SK-N-SH (cell line): ENCODE data around the gene PPP1R3D. TPM values are rescaled to one million over a fixed set of nuclear protein-coding genes. Genes with fewer than 3 reads are reported as not detected.
A peak's percentile ranks its signal among the peaks of the same experiment; 100 is the strongest.

ENCODE experiments used
- CTCF ChIA-PET: fragments of 300-600, 350-600 bp; formaldehyde crosslinking; extraction: SDS; loops from one replicate; lab custom pipeline; 2021; lab: Yijun Ruan, JAX
- POLR2A ChIA-PET: fragments of 350-600 bp; sonication (Branson Sonifier 250); formaldehyde crosslinking; extraction: SDS; loops from one replicate; lab custom pipeline; 2020; ENCODE audit warnings: antibody characterized with exemption, inconsistent platforms; lab: Yijun Ruan, JAX
- DNase-seq: peaks from one replicate; pipeline ENCODE4 v3.0.0; 2012
- H2AFZ ChIP-seq: fragments of 200-600 bp; sonication (generic); 2 replicates; pipeline ENCODE4 v1.8.1; 2016; ENCODE audit warnings: antibody characterized with exemption, mild to moderate bottlenecking, low read depth
- H3F3A ChIP-seq: fragments of 200-600 bp; sonication (generic); replicated peaks from 2 replicates; pipeline ENCODE3; 2016; ENCODE audit warnings: antibody characterized with exemption, mild to moderate bottlenecking; ENCODE audit not compliant: insufficient read depth
- H3K27ac ChIP-seq, 2 experiments: fragments of 200-500 bp in 1 of 2; fragments of 200-600 bp in 1 of 2; sonication (Bioruptor generic) in 1 of 2; sonication (generic), shearing (Covaris generic) in 1 of 2; 2 replicates each; pipeline versions ENCODE4 v1.5.1 to v1.6.1; 2014 to 2016; ENCODE audit warnings: low read depth in 2 of 2, inconsistent platforms in 1 of 2, low read length in 1 of 2, mild to moderate bottlenecking in 1 of 2, mixed read lengths in 1 of 2
- H3K27me3 ChIP-seq: fragments of 200-600 bp; sonication (generic), shearing (Covaris generic); 2 replicates; pipeline ENCODE4 v1.6.1; 2016; ENCODE audit warnings: mixed run types; ENCODE audit not compliant: insufficient read depth
- H3K36me3 ChIP-seq, 2 experiments: fragments of 200-500 bp in 1 of 2; fragments of 200-600 bp in 1 of 2; sonication (Bioruptor generic) in 1 of 2; sonication (generic) in 1 of 2; replicated peaks in 1 of 2; 2 replicates each; pipeline versions ENCODE3 to v1.5.1; 2014 to 2016; ENCODE audit warnings: low read length in 1 of 2, mild to moderate bottlenecking in 1 of 2; ENCODE audit not compliant: insufficient read depth in 2 of 2, control insufficient read depth in 1 of 2
- H3K4me1 ChIP-seq, 2 experiments: fragments of 200-500 bp in 1 of 2; fragments of 200-600 bp in 1 of 2; sonication (Bioruptor generic) in 1 of 2; sonication (generic), shearing (Covaris generic) in 1 of 2; 2 replicates each; pipeline versions ENCODE4 v1.5.1 to v1.6.1; 2014 to 2016; ENCODE audit warnings: low read depth in 1 of 2, low read length in 1 of 2, mixed run types in 1 of 2; ENCODE audit not compliant: insufficient read depth in 2 of 2, control insufficient read depth in 1 of 2
- H3K4me2 ChIP-seq: fragments of 200-600 bp; sonication (generic), shearing (Covaris generic); 2 replicates; pipeline ENCODE4 v1.6.1; 2017; ENCODE audit warnings: mixed run types
- H3K4me3 ChIP-seq, 2 experiments: fragments of 200-500 bp in 1 of 2; fragments of 200-600 bp in 1 of 2; sonication (Bioruptor generic) in 1 of 2; sonication (generic), shearing (Covaris generic) in 1 of 2; 2 replicates each; pipeline versions ENCODE4 v1.5.1 to v1.8.1; 2014 to 2016; ENCODE audit warnings: low read depth in 2 of 2, inconsistent platforms in 1 of 2, low read length in 1 of 2, mild to moderate bottlenecking in 1 of 2, mixed read lengths in 1 of 2, moderate library complexity in 1 of 2
- H3K79me2 ChIP-seq: fragments of 200-600 bp; sonication (generic); 2 replicates; pipeline ENCODE4 v1.8.1; 2017; ENCODE audit warnings: mild to moderate bottlenecking; ENCODE audit not compliant: insufficient read depth
- H3K9ac ChIP-seq: fragments of 200-600 bp; sonication (generic); 2 replicates; pipeline ENCODE4 v1.6.1; 2017; ENCODE audit warnings: mixed run types
- H3K9me2 ChIP-seq: fragments of 200-600 bp; sonication (generic); 2 replicates; pipeline ENCODE4 v1.6.1; 2017; ENCODE audit warnings: mixed run types
- H3K9me3 ChIP-seq: fragments of 200-600 bp; sonication (generic); 2 replicates; pipeline ENCODE4 v1.6.1; 2017; ENCODE audit warnings: mixed run types, mild to moderate bottlenecking, moderate library complexity
- H4K20me1 ChIP-seq: fragments of 200-600 bp; sonication (generic); 2 replicates; pipeline ENCODE4 v1.6.1; 2017; ENCODE audit warnings: mild to moderate bottlenecking, mixed run types; ENCODE audit not compliant: insufficient read depth
- CHD2 ChIP-seq: fragments of 150-350 bp; IDR thresholded peaks from 2 replicates; pipeline ENCODE4 v1.6.1; 2018; ENCODE audit warnings: low read length; ENCODE audit not compliant: partially characterized antibody
- CTCF ChIP-seq: fragments of 200-600 bp; sonication (generic); IDR thresholded peaks from 2 replicates; pipeline ENCODE4 v1.6.1; 2017; ENCODE audit warnings: antibody characterized with exemption, mild to moderate bottlenecking, moderate library complexity
- ELF1 ChIP-seq: IDR thresholded peaks from 2 replicates; pipeline ENCODE4 v1.4.0; 2012
- EP300 ChIP-seq, 2 experiments: IDR thresholded peaks; 2 replicates each; pipeline versions ENCODE4 v1.4.0 to v1.6.1; 2012; ENCODE audit warnings: borderline replicate concordance in 1 of 2, low read depth in 1 of 2, low read length in 1 of 2
- EZH2phosphoT487 ChIP-seq: fragments of 200-600 bp; sonication (generic); IDR thresholded peaks from 2 replicates; pipeline ENCODE4 v1.6.1; 2017; ENCODE audit warnings: low read depth, mixed run types, mild to moderate bottlenecking, antibody characterized with exemption, moderate library complexity, borderline replicate concordance
- GABPA ChIP-seq: IDR thresholded peaks from 2 replicates; pipeline ENCODE4 v1.4.0; 2012; ENCODE audit warnings: low read depth, mild to moderate bottlenecking
- NFIC ChIP-seq: IDR thresholded peaks from 2 replicates; pipeline ENCODE4 v1.4.0; 2012; ENCODE audit warnings: borderline replicate concordance
- NRF1 ChIP-seq: IDR thresholded peaks from 2 replicates; pipeline ENCODE4 v1.6.1; 2012; ENCODE audit warnings: low read depth, mild to moderate bottlenecking, low read length
- RAD21 ChIP-seq: IDR thresholded peaks from 2 replicates; pipeline ENCODE4 v1.6.1; 2012; ENCODE audit warnings: mild to moderate bottlenecking, low read length
- REST ChIP-seq: IDR thresholded peaks from 2 replicates; pipeline ENCODE4 v1.6.1; 2012; ENCODE audit warnings: mild to moderate bottlenecking, low read depth, low read length, moderate library complexity
- RFX5 ChIP-seq: IDR thresholded peaks from 2 replicates; pipeline ENCODE4 v1.6.1; 2012; ENCODE audit warnings: mild to moderate bottlenecking, improper control_type of control experiment, low read length
- RXRA ChIP-seq: IDR thresholded peaks from 2 replicates; pipeline ENCODE4 v1.4.0; 2012; ENCODE audit warnings: low read depth, mild to moderate bottlenecking, borderline replicate concordance
- SIN3A ChIP-seq: IDR thresholded peaks from 2 replicates; pipeline ENCODE4 v1.6.1; 2012; ENCODE audit warnings: low read depth, mild to moderate bottlenecking, low read length, moderate library complexity, borderline replicate concordance
- TCF12 ChIP-seq: IDR thresholded peaks from 2 replicates; pipeline ENCODE4 v1.4.0; 2012
- YY1 ChIP-seq: IDR thresholded peaks from 2 replicates; pipeline ENCODE4 v1.4.0; 2012; ENCODE audit warnings: low read depth, mild to moderate bottlenecking
- WGBS: methylation state at CpG from one replicate; pipeline ENCODE4 v1.1.6; 2017; ENCODE audit warnings: low lambda C conversion rate; 5-methylcytosine and 5-hydroxymethylcytosine counted together
- polyA plus RNA-seq, 3 experiments: library from polyadenylated mRNA; depleted of rRNA; stranded (reverse); fragments of >200 nt; gene quantifications; 2 replicates each; pipeline ENCODE4 v1.2.3, GENCODE V29; 2012
- TF ChIP-seq, protein P1 (sequence below): IDR thresholded peaks from 2 replicates; pipeline ENCODE4 v1.4.0; 2012; ENCODE audit warnings: low read depth, borderline replicate concordance
- TF ChIP-seq, protein P2 (sequence below): IDR thresholded peaks from 2 replicates; pipeline ENCODE4 v1.4.0; 2012; ENCODE audit warnings: low read depth, borderline replicate concordance

PPP1R3D gene
- polyA plus RNA-seq, 1 of the 3 experiments (the other 2 are of a cell fraction), result 0.87 TPM

- TF ChIP-seq REST (no peak), RXRA (no peak), GABPA (no peak), EZH2phosphoT487 (no peak), SIN3A (peak; percentile 43; the same call in 1 of the 2 replicates), CTCF (0 out of 2 replicates have a peak, but pooled peaks have one; percentile 15), YY1 (0 out of 2 replicates have a peak, but pooled peaks have one; percentile 16), NRF1 (peak; percentile 53), TCF12 (peak; percentile 13; the same call in 1 of the 2 replicates)
- TF ChIP-seq, protein P1, sequence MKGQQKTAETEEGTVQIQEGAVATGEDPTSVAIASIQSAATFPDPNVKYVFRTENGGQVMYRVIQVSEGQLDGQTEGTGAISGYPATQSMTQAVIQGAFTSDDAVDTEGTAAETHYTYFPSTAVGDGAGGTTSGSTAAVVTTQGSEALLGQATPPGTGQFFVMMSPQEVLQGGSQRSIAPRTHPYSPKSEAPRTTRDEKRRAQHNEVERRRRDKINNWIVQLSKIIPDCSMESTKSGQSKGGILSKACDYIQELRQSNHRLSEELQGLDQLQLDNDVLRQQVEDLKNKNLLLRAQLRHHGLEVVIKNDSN, result peak; percentile 73; the same call in 1 of the 2 replicates
These were observed at the start of gene PPP1R3D, which contains the start of gene FAM217B (continued) for GRCh38 chr20:59940129-59940955.

DNA sequence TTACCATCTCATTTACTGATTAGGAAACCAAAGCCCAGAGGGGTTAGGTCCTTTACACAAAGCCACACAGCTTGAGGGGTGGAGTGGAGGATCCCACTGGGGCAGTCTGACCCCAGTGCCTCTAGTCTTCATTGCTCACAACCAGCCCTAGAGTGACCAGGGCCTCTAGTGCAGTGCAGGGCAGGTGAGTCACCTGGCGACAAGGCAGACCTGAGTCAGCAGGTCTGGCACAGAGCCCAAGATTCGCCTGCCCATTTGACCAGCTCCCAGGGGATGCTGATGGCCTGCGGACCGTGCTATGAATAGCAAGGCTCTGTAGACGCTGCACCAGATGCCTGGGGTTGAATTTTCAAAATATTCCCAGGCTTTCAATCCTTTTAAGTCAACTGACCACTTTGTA is 48.0 kb upstream of the PPP1R3D start:
- Histone ChIP-seq H3K27me3 (no peaks in the 10 kb centered on the region), H3K4me3 (no peak overlapping the region), H3K4me1 (no peaks in the 10 kb centered on the region), H3K9me3 (no peaks in the 10 kb centered on the region), H3K4me2 (no peak overlapping the region), H2AFZ (no peak overlapping the region), H3K9me2 (no peaks in the 10 kb centered on the region), H3F3A (no peaks in the 10 kb centered on the region), H3K27ac (no peak overlapping the region), H3K79me2 (no peaks in the 10 kb centered on the region), H3K9ac (no peak overlapping the region), H4K20me1 (no peaks in the 10 kb centered on the region), H3K36me3 (no peaks in the 10 kb centered on the region)
- ChIA-PET CTCF (no interaction called here), POLR2A (no interaction called here)
- DNase-seq, result no peak
- TF ChIP-seq ELF1, result no peak
- TF ChIP-seq NFIC, result no peak
- TF ChIP-seq SIN3A, result no peak
- TF ChIP-seq EP300 (IDR thresholded peaks at IDR 0.05; ENCODE audit: borderline replicate concordance in 1 of 2, low read depth in 1 of 2, low read length in 1 of 2), result no peak
- TF ChIP-seq, protein P2, sequence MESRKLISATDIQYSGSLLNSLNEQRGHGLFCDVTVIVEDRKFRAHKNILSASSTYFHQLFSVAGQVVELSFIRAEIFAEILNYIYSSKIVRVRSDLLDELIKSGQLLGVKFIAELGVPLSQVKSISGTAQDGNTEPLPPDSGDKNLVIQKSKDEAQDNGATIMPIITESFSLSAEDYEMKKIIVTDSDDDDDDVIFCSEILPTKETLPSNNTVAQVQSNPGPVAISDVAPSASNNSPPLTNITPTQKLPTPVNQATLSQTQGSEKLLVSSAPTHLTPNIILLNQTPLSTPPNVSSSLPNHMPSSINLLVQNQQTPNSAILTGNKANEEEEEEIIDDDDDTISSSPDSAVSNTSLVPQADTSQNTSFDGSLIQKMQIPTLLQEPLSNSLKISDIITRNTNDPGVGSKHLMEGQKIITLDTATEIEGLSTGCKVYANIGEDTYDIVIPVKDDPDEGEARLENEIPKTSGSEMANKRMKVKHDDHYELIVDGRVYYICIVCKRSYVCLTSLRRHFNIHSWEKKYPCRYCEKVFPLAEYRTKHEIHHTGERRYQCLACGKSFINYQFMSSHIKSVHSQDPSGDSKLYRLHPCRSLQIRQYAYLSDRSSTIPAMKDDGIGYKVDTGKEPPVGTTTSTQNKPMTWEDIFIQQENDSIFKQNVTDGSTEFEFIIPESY, result no peak
- no peak for TF ChIP-seq EZH2phosphoT487
- TF ChIP-seq RFX5, result no peak
- no peak for TF ChIP-seq CHD2
- TF ChIP-seq RAD21, result no peak
- TF ChIP-seq TCF12, result no peak
- WGBS, result 27% methylated on average over 2 of the region's 5 CpGs
